HepG2 (cell line): ENCODE data around the gene RAB3C. TPM values are rescaled to one million over a fixed set of nuclear protein-coding genes. Genes with fewer than 3 reads are reported as not detected.

Source experiments
- ATAC-seq: fragments of 200-7000 bp; cut with Tn5 transposase; 3 replicates; pipeline ENCODE4 v1.9.1; 2020; ENCODE audit warnings: mild to moderate bottlenecking, moderate library complexity
- BruUV-seq: library from RNA; stranded (reverse); fragments of 400-500 nt; replicated peaks from 2 replicates; lab custom pipeline; 2021; lab: Mats Ljungman, UMichigan
- CTCF ChIA-PET: fragments of 300-600 bp; formaldehyde crosslinking; extraction: SDS; loops from one replicate; lab custom pipeline; 2021; ENCODE audit warnings: low total read pairs, inconsistent platforms, low intra/inter-chr PET ratio; lab: Yijun Ruan, JAX
- POLR2A ChIA-PET: fragments of 350-600 bp; sonication (Branson Sonifier 250); formaldehyde crosslinking; loops from one replicate; lab custom pipeline; 2020; ENCODE audit warnings: antibody characterized with exemption, inconsistent platforms; lab: Yijun Ruan, JAX
- DNase-seq: peaks from one replicate; pipeline ENCODE4 v3.0.0-alpha.2; 2015; ENCODE audit warnings: low spot score
- FAIRE-seq: peaks from 3 replicates; lab custom pipeline; 2011; peaks lifted over from hg19 to GRCh38; lab: Jason Lieb, UNC
- H2AFZ ChIP-seq: one replicate; pipeline ENCODE4 v1.6.1; 2011; ENCODE audit warnings: low read length, inconsistent platforms
- H3K27ac ChIP-seq: fragments of 300-600 bp; 3 replicates; pipeline ENCODE4 v1.8.0; 2011; ENCODE audit warnings: mixed run types, mild to moderate bottlenecking, mixed read lengths, low read length, inconsistent platforms; ENCODE audit not compliant: insufficient read depth; ENCODE audit errors: extremely low read length
- H3K27me3 ChIP-seq, 2 experiments: fragments of 200-600 bp in 1 of 2; 2 replicates in 1 of 2; 3 replicates in 1 of 2; pipeline versions ENCODE4 v1.6.0 to v1.8.0; 2011; ENCODE audit warnings: low read length in 2 of 2, mild to moderate bottlenecking in 2 of 2, moderate library complexity in 2 of 2, inconsistent platforms in 1 of 2; ENCODE audit not compliant: insufficient read depth in 2 of 2, control insufficient read depth in 1 of 2
- H3K36me3 ChIP-seq, 2 experiments: fragments of 200-600 bp in 1 of 2; replicated peaks in 1 of 2; 2 replicates in 1 of 2; 3 replicates in 1 of 2; pipeline versions ENCODE4 v1.5.1 to v1.8.0; 2011; ENCODE audit warnings: low read length in 2 of 2, inconsistent platforms in 1 of 2; ENCODE audit not compliant: insufficient read depth in 2 of 2, control insufficient read depth in 1 of 2
- H3K4me1 ChIP-seq: 2 replicates; pipeline ENCODE4 v1.5.1; 2012; ENCODE audit warnings: low read length, inconsistent platforms; ENCODE audit not compliant: insufficient read depth
- H3K4me2 ChIP-seq: 2 replicates; pipeline ENCODE4 v1.6.0; 2011; ENCODE audit warnings: low read depth, low read length, inconsistent platforms
- H3K4me3 ChIP-seq, 3 experiments: fragments of 200-600 bp in 1 of 3; sonication (generic), shearing (Covaris generic) in 1 of 3; replicated peaks in 1 of 3; 2 replicates each; pipeline ENCODE4 v1.5.1; 2011 to 2016; ENCODE audit warnings: low read length in 3 of 3, inconsistent platforms in 2 of 3, low read depth in 2 of 3, mild to moderate bottlenecking in 2 of 3, control low read depth in 1 of 3, mixed read lengths in 1 of 3; ENCODE audit not compliant: insufficient read depth in 1 of 3
- H3K79me2 ChIP-seq: one replicate; pipeline ENCODE4 v1.6.1; 2011; ENCODE audit warnings: low read length, inconsistent platforms; ENCODE audit not compliant: insufficient read depth
- H3K9ac ChIP-seq: 2 replicates; pipeline ENCODE4 v1.6.0; 2011; ENCODE audit warnings: mild to moderate bottlenecking, low read depth, low read length, inconsistent platforms; ENCODE audit not compliant: insufficient read depth
- H3K9me3 ChIP-seq: 2 replicates; pipeline ENCODE4 v1.5.1; 2012; ENCODE audit warnings: mild to moderate bottlenecking, low read length
- H4K20me1 ChIP-seq: 2 replicates; pipeline ENCODE4 v1.6.0; 2011; ENCODE audit warnings: inconsistent platforms, mild to moderate bottlenecking, low read length, moderate library complexity; ENCODE audit not compliant: insufficient read depth
- ARNT2 ChIP-seq: sonication (generic); formaldehyde crosslinking; IDR thresholded peaks from 2 replicates; pipeline ENCODE4 v1.8.0; 2022; ENCODE audit warnings: mild to moderate bottlenecking, low read depth, missing genetic modification reagents, moderate library complexity
- ARNTL ChIP-seq: sonication (generic); formaldehyde crosslinking; IDR thresholded peaks from 2 replicates; pipeline ENCODE4 v1.4.0; 2020; ENCODE audit warnings: mild to moderate bottlenecking, missing genetic modification reagents
- ATF7 ChIP-seq, 2 experiments: fragments of 450-650 bp in 1 of 2; sonication (generic) in 1 of 2; formaldehyde crosslinking in 1 of 2; IDR thresholded peaks; 2 replicates each; pipeline versions ENCODE4 v1.4.0 to v1.6.1; 2016 to 2020; ENCODE audit warnings: antibody characterized with exemption in 1 of 2, mild to moderate bottlenecking in 1 of 2, missing genetic modification reagents in 1 of 2
- FOXC1 ChIP-seq: sonication (generic); formaldehyde crosslinking; IDR thresholded peaks from 2 replicates; pipeline ENCODE4 v1.8.0; 2022; ENCODE audit warnings: mild to moderate bottlenecking, missing genetic modification reagents, borderline replicate concordance
- KDM2A ChIP-seq: sonication (generic); formaldehyde crosslinking; IDR thresholded peaks from 2 replicates; pipeline ENCODE4 v1.4.0; 2020; ENCODE audit warnings: low read depth, missing genetic modification reagents, borderline replicate concordance
- NFKBIZ ChIP-seq: IDR thresholded peaks from 2 replicates; pipeline ENCODE4 v1.6.1; 2018; ENCODE audit warnings: missing genetic modification reagents, missing compliant biosample characterization
- PAWR ChIP-seq: sonication (generic); formaldehyde crosslinking; IDR thresholded peaks from 2 replicates; pipeline ENCODE4 v1.4.0; 2020; ENCODE audit warnings: missing genetic modification reagents, mild to moderate bottlenecking, borderline replicate concordance
- SALL1 ChIP-seq: sonication (generic); formaldehyde crosslinking; IDR thresholded peaks from 2 replicates; pipeline ENCODE4 v1.8.0; 2022; ENCODE audit warnings: mild to moderate bottlenecking, missing genetic modification reagents
- WGBS: methylation state at CpG from one replicate; pipeline ENCODE4 v1.1.6; 2017; ENCODE audit warnings: low lambda C conversion rate; 5-methylcytosine and 5-hydroxymethylcytosine counted together
- in situ Hi-C: cut with HindIII; loops from 2 replicates; pipeline ENCODE4 v1.10.0; 2017; ENCODE audit warnings: low pct_unique_long_range_greater_than_20kb; ENCODE audit not compliant: extremely low pct_ligation_motif_present
- intact Hi-C: fragments of 100-400 bp; cut with micrococcal nuclease; formaldehyde crosslinking; loops from one replicate; pipeline ENCODE4 v1.10.0; 2022; ENCODE audit not compliant: unreplicated experiment
- polyA plus RNA-seq, 8 experiments: library from polyadenylated mRNA; depleted of rRNA in 3 of 8; stranded (reverse) in 7 of 8; unstranded in 1 of 8; fragments of >200 nt; fragmentation: Illumina TruSeq in 4 of 8; extraction: Trizol in 4 of 8; gene quantifications; 2 replicates each; pipeline versions ENCODE4 v1.2.1 to v1.2.3, GENCODE V29; 2011 to 2016; ENCODE audit warnings: low read depth in 4 of 8, missing spikeins in 1 of 8, mixed read lengths in 1 of 8; ENCODE audit not compliant: insufficient read depth in 1 of 8
- total RNA-seq, 5 experiments: library from RNA; depleted of rRNA; stranded (reverse); fragments of >200 nt; fragmentation: Illumina TruSeq; extraction: Trizol; gene quantifications; 2 replicates each; pipeline ENCODE4 v1.2.3, GENCODE V29; 2016; ENCODE audit warnings: low read depth in 1 of 5
- TF ChIP-seq, protein P1 (sequence below): IDR thresholded peaks from 2 replicates; pipeline ENCODE4 v1.6.1; 2016; ENCODE audit warnings: missing biosample characterization, missing genetic modification reagents, low read depth

The RAB3C gene
- total and polyA plus RNA-seq, 2 of the 13 experiments (the other 11 are each of a cell fraction or from before 2014, with no cell fraction given): not detected

DNA sequence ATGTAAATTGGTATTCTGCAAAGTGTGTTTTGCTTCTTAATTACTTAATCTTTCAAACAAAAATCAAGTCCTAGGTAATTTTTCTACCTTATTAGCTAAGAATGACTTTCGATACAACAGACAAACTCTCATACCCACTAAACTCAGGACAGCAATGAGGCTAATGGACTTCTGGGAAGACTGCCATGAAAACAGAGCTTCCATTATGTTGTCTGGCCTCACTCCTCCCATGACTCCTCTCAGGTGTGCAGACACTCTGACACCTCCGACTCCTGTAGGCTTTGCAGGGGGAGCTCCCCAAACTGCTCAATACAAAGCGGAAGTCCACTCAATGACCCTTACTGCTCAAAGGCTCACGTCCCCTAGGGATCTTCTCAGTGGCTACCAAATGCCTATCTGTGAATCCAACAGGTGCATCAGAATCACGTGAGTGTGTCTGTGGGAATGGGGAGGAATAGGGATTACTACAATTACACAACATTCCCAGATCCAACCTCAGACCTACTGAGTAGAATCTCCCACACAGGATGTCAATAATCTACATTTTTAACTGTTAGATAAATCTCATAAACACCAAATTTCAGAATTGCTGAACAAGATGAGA is 289.9 kb downstream of the RAB3C start:
- ChIA-PET CTCF (interaction anchor here (1.5 kb wide), 1 partner anchor 302 kb away, joined by 3 read pairs; no protein-coding TSS in a partner anchor), POLR2A (no interaction called here)
- no peak for ATAC-seq
- H3K9ac ChIP-seq: no peak overlapping the region
- intact Hi-C loops (no loop called here), in situ Hi-C loops (no loop called here)
- H2AFZ ChIP-seq: no peak overlapping the region
- no peaks in the 10 kb centered on the region for H3K36me3 ChIP-seq
- no TSS peak for BruUV-seq
- H4K20me1 ChIP-seq: no peaks in the 10 kb centered on the region
- H3K4me2 ChIP-seq: no peak overlapping the region
- no peak overlapping the region for H3K27ac ChIP-seq
- no peaks in the 10 kb centered on the region for H3K4me1 ChIP-seq
- H3K27me3 ChIP-seq: no peaks in the 10 kb centered on the region
- H3K9me3 ChIP-seq: no peaks in the 10 kb centered on the region
- 16% methylated on average over 5 of the region's 5 CpGs for WGBS
- TF ChIP-seq, protein P1, sequence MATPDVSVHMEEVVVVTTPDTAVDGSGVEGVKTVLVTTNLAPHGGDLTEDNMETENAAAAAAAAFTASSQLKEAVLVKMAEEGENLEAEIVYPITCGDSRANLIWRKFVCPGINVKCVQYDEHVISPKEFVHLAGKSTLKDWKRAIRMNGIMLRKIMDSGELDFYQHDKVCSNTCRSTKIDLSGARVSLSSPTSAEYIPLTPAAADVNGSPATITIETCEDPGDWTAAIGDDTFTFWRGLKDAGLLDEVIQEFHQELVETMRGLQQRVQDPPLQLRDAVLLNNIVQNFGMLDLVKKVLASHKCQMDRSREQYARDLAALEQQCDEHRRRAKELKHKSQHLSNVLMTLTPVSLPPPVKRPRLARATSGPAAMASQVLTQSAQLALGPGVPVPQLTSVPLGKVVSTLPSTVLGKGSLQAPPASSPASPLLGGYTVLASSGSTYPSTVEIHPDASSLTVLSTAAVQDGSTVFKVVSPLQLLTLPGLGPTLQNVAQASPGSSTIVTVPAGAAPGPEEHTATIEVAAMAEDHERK: no peak
- TF ChIP-seq FOXC1 (no peak), PAWR (CRISPR knock-in tag) (no peak), KDM2A (CRISPR knock-in tag) (no peak), ARNT2 (CRISPR knock-in tag) (no peak), ARNTL (CRISPR knock-in tag) (no peak), NFKBIZ (no peak), SALL1 (CRISPR knock-in tag) (no peak), ATF7 (IDR thresholded peaks at IDR 0.05) (no peak), ATF7 (CRISPR knock-in tag; IDR thresholded peaks at IDR 0.05) (no peak)
- TF ChIP-seq, all 625 proteins: peak for 0
- FAIRE-seq (no peak), DNase-seq (no peak)
- Histone ChIP-seq H3K79me2 (no peaks in the 10 kb centered on the region), H3K4me3 (no peak overlapping the region)
